ENCODE data around the gene CHCHD3. TPM values are rescaled to one million over a fixed set of nuclear protein-coding genes. Genes with fewer than 3 reads are reported as not detected.

CHCHD3 gene
- total and polyA plus RNA-seq, 2 experiments from 2014 or later = 65.3 to 68.5 TPM

DNA sequence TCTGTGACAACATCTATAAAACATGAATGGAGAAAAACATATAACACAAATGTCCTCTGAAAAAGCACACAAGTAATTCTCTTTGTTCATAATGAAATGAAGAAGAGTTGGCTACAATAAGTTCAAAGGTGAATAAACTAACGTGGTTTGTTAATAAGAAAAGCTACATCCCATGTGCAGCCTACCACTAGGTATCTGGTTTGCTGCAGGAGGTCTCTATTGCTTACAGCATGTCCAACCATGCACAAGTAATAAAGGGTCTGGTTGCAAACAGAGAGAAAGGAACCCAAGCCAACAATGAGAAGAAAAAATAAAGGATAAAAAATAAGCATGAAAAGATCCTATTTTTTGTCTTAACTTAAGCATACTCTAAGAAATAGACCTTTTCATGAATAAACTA lies 139.2 kb downstream of the CHCHD3 start:
- no peaks in the 10 kb centered on the region for H3K27me3 ChIP-seq
- no peak overlapping the region for H3K4me3 ChIP-seq
- no peak overlapping the region for H3K4me2 ChIP-seq
- H2AFZ ChIP-seq = no peak overlapping the region
- H3K9me3 ChIP-seq (ENCODE audit: low read depth) = no peaks in the 10 kb centered on the region
- no peaks in the 10 kb centered on the region for H4K20me1 ChIP-seq (ENCODE audit: insufficient read depth, poor library complexity, severe bottlenecking)
- WGBS (ENCODE audit: low lambda C conversion rate, missing lambda C conversion rate) = 93% methylated on average over 1 of the region's 1 CpG
- H3K4me1 ChIP-seq (ENCODE audit: insufficient read depth) = no peaks in the 10 kb centered on the region
- no peaks in the 10 kb centered on the region for H3K36me3 ChIP-seq (replicated peaks; ENCODE audit: insufficient read depth, low read depth)
- H3K9me2 ChIP-seq (replicated peaks; ENCODE audit: insufficient read depth) = no peaks in the 10 kb centered on the region
- H3K79me2 ChIP-seq = no peaks in the 10 kb centered on the region
- TF ChIP-seq, protein P1, sequence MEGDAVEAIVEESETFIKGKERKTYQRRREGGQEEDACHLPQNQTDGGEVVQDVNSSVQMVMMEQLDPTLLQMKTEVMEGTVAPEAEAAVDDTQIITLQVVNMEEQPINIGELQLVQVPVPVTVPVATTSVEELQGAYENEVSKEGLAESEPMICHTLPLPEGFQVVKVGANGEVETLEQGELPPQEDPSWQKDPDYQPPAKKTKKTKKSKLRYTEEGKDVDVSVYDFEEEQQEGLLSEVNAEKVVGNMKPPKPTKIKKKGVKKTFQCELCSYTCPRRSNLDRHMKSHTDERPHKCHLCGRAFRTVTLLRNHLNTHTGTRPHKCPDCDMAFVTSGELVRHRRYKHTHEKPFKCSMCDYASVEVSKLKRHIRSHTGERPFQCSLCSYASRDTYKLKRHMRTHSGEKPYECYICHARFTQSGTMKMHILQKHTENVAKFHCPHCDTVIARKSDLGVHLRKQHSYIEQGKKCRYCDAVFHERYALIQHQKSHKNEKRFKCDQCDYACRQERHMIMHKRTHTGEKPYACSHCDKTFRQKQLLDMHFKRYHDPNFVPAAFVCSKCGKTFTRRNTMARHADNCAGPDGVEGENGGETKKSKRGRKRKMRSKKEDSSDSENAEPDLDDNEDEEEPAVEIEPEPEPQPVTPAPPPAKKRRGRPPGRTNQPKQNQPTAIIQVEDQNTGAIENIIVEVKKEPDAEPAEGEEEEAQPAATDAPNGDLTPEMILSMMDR (IDR thresholded peaks at IDR 0.05; ENCODE audit: poor library complexity) = no peak
- H3K27ac ChIP-seq = no peak overlapping the region
- DNase-seq (ENCODE audit: low spot score) = no peak

DNA sequence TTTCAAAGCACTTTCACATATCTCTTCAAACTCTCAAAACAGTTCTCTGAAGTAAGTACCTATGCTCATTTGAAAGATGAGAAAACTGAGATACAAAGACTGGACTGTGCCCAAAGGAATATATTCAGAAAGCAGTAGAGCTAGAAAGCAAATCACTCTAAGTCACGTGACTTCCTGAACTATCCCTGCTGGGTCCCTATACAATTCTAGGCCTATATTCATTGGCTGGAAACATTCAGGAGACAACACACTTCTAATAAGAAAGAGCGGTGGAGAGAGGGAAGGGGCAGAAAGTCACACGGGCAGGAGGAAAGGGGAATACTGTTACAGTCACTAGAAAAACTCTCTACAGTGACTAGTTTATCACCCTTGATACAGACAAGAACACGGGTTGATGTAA lies 140.0 kb downstream of the CHCHD3 start:
- Histone ChIP-seq H3K9me2 (replicated peaks; ENCODE audit: insufficient read depth) (no peaks in the 10 kb centered on the region), H3K9me3 (ENCODE audit: low read depth) (no peaks in the 10 kb centered on the region), H3K36me3 (replicated peaks; ENCODE audit: insufficient read depth, low read depth) (no peaks in the 10 kb centered on the region), H3K4me2 (no peak overlapping the region), H3K79me2 (no peaks in the 10 kb centered on the region), H2AFZ (no peak overlapping the region), H3K4me1 (ENCODE audit: insufficient read depth) (no peaks in the 10 kb centered on the region), H3K27me3 (no peaks in the 10 kb centered on the region), H4K20me1 (ENCODE audit: insufficient read depth, poor library complexity, severe bottlenecking) (no peaks in the 10 kb centered on the region), H3K27ac (no peak overlapping the region), H3K4me3 (no peak overlapping the region)
- TF ChIP-seq EZH2phosphoT487 (IDR thresholded peaks at IDR 0.05; ENCODE audit: low read depth, severe bottlenecking, unreplicated experiment) = no peak
- TF ChIP-seq EZH2 (IDR thresholded peaks at IDR 0.05; ENCODE audit: borderline replicate concordance) = no peak
- TF ChIP-seq, protein P1 (IDR thresholded peaks at IDR 0.05; ENCODE audit: poor library complexity) = no peak
- DNase-seq (ENCODE audit: low spot score) = no peak
- WGBS (ENCODE audit: low lambda C conversion rate, missing lambda C conversion rate) = 93% methylated on average over 4 of the region's 4 CpGs

DNA sequence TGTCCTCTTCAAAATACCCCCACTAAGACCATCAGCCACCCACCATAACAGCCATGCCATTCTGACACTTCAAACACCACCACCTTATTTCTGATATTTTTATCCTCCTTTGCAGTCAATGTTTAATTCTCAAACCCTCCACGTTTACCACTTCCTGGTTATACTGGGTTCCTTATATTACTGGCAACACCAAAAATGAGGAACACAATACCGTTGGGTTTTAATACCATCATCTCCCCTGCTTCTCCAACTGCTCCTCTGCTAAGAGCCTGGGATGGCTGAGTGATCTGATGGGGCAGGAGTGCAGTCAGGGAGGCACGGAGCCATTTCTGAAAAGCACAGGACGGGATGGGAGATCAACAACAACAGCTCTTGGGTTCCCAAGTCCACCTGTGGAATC lies 140.5 kb downstream of the CHCHD3 start:
- no peaks in the 10 kb centered on the region for H4K20me1 ChIP-seq (ENCODE audit: insufficient read depth, poor library complexity, severe bottlenecking)
- no peak overlapping the region for H3K27ac ChIP-seq
- no peak for DNase-seq (ENCODE audit: low spot score)
- H3K4me3 ChIP-seq = no peak overlapping the region
- no peak for TF ChIP-seq EZH2 (IDR thresholded peaks at IDR 0.05; ENCODE audit: borderline replicate concordance)
- TF ChIP-seq EZH2phosphoT487 (IDR thresholded peaks at IDR 0.05; ENCODE audit: low read depth, severe bottlenecking, unreplicated experiment) = no peak
- TF ChIP-seq, protein P1 (IDR thresholded peaks at IDR 0.05; ENCODE audit: poor library complexity) = no peak
- no peak overlapping the region for H3K4me2 ChIP-seq
- H3K79me2 ChIP-seq = no peaks in the 10 kb centered on the region
- no peaks in the 10 kb centered on the region for H3K9me3 ChIP-seq (ENCODE audit: low read depth)
- H2AFZ ChIP-seq = no peak overlapping the region
- H3K27me3 ChIP-seq = no peaks in the 10 kb centered on the region
- H3K36me3 ChIP-seq (replicated peaks; ENCODE audit: insufficient read depth, low read depth) = no peaks in the 10 kb centered on the region
- no peaks in the 10 kb centered on the region for H3K9me2 ChIP-seq (replicated peaks; ENCODE audit: insufficient read depth)
- WGBS (ENCODE audit: low lambda C conversion rate, missing lambda C conversion rate) = 100% methylated on average over 4 of the region's 4 CpGs
- H3K4me1 ChIP-seq (ENCODE audit: insufficient read depth) = no peaks in the 10 kb centered on the region

DNA sequence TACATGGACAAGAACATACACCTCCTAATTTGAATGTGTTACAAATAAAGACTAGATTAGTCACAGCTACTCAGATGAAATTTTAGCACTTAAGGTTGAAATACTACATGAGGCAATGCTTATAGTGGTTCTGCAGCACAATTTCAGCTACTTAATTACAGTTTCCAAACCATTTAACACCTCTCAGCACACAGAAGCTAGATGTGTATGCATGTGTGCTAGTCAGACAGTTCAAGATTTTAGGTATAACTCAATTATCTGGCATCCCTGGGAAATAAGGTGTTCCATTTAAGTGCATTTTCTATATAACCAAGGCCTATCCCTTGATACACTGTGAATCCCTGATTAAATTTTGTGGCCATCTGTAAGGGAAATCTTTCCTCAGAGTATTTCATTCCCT lies 141.8 kb downstream of the CHCHD3 start:
- Histone ChIP-seq H3K27me3 (no peaks in the 10 kb centered on the region), H3K4me2 (no peak overlapping the region), H3K27ac (no peak overlapping the region), H3K4me3 (no peak overlapping the region), H3K36me3 (replicated peaks; ENCODE audit: insufficient read depth, low read depth) (no peaks in the 10 kb centered on the region), H3K9me2 (replicated peaks; ENCODE audit: insufficient read depth) (no peaks in the 10 kb centered on the region), H4K20me1 (ENCODE audit: insufficient read depth, poor library complexity, severe bottlenecking) (no peaks in the 10 kb centered on the region), H3K4me1 (ENCODE audit: insufficient read depth) (no peaks in the 10 kb centered on the region), H3K9me3 (ENCODE audit: low read depth) (no peaks in the 10 kb centered on the region), H3K79me2 (no peaks in the 10 kb centered on the region), H2AFZ (no peak overlapping the region)
- DNase-seq (ENCODE audit: low spot score) = no peak
- TF ChIP-seq EZH2phosphoT487 (IDR thresholded peaks at IDR 0.05; ENCODE audit: low read depth, severe bottlenecking, unreplicated experiment) (no peak), EZH2 (IDR thresholded peaks at IDR 0.05; ENCODE audit: borderline replicate concordance) (no peak)
- TF ChIP-seq, protein P1 (IDR thresholded peaks at IDR 0.05; ENCODE audit: poor library complexity) = no peak

Measured in hepatocyte (in vitro differentiated cells).